GM18861 (cell line): ENCODE data around the gene IDH3A.

Source experiments
- ATAC-seq: cut with Tn5 transposase; IDR thresholded peaks from one replicate; pipeline ENCODE4 v1.9.1; 2021; ENCODE audit not compliant: unreplicated experiment

IDH3A gene

GRCh38 chr15:78164010-78164409 lies 14.8 kb downstream of the IDH3A start:
- no peak for ATAC-seq

GRCh38 chr15:78167227-78167888 lies 18.2 kb downstream of the IDH3A start:
- ATAC-seq, result peak; percentile 67

DNA sequence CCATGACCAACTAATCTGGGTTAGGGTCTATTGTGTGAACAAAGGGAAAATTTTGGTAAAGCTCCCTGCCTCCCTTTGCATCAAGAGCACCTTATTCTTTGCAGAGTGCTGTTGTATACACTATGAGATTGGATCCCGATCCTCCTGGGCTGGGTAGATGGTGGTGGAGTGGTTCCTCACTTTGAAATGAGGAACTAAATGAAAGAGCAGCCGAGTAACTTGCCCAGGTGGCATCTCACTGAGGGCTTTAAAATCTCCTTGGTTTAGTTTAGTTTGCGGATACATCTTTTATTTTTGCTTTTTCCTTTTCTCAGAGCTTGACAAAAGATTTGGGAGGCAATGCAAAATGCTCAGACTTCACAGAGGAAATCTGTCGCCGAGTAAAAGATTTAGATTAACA lies 19.4 kb downstream of the IDH3A start:
- ATAC-seq, result no peak

GRCh38 chr15:78170848-78171773 lies 21.9 kb downstream of the IDH3A start:
- ATAC-seq, result peak; percentile 59

- no peak for ATAC-seq
These were observed 22.8 kb downstream of the IDH3A start for GRCh38 chr15:78171864-78172472.

DNA sequence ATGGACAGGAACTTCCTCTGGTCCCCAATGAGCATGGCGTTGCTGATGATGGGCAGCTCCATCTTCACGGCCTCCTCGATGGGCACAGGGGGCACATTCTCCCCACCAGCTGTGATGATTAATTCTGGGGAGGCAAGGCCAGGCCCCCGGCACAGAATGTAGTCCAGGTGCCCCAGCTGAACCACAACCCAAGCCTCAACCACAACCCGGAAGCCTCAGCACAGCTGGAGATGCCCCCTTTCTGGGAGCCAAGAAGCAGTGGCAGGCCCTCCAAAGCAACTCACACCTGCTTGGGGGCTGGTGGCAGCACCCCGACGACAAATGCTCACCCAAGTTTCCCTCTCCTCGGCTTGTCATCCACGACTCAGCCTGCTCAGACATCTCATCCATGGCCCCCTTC lies 25.2 kb downstream of the IDH3A start:
- no peak for ATAC-seq

- ATAC-seq, result no peak
These were observed 26.2 kb downstream of the IDH3A start for GRCh38 chr15:78175330-78175729.

GRCh38 chr15:78177447-78177873 lies 28.3 kb downstream of the IDH3A start:
- no peak for ATAC-seq

DNA sequence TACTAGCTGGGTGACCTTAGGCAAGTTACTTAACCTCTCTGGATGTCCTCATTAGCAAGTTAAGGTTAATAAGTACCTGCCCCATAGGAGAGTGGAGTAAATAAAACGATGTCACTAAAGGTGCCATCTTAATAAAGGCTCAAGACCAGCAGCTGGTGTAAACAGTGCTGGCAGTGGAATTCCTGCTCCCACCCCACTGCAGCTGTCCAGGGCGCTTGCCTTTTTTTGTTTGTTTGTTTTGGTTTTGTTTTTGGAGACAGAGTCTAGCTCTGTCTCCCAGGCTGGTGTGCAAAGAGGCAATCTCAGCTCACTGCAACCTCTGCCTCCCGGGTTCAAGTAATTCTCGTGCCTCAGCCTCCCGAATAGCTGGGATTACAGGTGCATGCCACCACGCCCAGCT lies 28.9 kb downstream of the IDH3A start:
- ATAC-seq, result no peak

GRCh38 chr15:78179286-78179840 lies 30.2 kb downstream of the IDH3A start:
- no peak for ATAC-seq

DNA sequence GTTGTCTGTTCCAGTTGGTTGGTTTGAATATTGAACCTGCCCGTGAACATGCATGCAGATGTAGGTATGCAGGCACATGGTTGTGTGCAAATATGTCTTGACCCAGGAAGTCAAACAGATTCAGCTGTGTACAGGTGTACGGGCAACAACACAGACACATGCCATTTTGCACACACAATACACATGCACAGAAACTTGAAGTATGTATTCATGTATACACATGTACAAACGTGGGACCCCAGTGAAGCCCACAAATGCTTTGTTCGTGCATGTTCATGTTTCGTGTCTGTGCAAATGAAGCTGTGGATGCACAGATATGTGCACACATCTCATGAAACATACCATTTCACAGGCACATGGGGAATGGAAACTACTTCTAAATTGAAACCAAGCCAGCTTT lies 30.7 kb downstream of the IDH3A start:
- no peak for ATAC-seq

- ATAC-seq, result no peak
These were observed 33.2 kb downstream of the IDH3A start for GRCh38 chr15:78182336-78182700.

DNA sequence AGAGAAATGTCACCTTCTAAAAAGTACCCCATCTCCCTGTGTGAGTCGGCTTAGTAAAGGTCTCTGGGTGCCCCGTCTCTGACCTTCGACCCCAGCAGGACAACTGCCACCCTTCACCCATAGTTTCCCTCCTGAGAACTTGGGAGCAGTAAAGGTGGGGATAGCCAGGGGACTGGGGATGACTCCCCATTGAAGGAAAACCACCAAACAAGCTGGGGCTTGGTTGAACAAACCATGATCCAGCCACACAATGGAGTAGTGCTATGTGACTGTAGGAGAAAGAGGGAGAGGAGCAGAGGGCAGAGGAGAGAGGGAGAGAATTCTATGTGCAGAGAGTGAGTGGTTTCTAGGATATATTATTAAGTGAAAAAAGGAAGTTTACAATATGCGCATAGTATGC lies 33.7 kb downstream of the IDH3A start:
- no peak for ATAC-seq

DNA sequence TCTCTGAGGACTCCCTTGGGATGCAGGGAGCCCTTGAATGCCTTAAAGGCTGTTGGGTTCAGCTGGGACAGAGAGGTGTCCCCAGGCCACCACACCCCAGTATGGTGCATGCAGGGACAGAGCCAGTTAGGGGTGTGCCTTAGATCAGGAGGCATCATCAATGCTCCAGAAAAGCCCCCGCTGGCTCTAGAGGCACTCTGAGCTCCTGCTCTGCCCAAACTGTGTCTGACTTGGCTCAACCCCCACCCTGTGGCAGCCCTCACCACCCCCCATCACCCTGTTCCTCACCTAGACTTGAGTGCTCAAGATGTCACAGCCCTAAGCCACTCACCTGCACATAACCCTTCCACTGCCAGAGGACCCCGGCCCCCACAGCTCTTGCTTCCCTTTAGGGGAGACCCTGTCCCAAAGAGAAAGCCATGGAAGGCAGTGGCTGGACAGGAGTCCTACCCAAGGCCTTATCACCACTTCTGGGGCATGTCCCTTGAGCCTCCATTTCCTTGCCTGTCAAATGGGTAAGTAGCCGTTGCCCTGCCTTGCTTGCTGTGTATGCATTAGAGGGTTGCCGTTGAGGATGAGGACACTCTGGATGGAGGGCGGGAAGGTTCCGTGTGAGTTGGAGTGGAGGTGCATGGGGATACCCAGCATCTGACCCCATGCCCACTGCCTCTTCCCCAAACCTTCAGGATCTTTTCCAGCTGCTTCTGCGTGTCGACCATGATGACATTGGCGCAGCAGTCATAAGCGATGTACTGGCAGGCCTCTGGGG lies 43.8 kb downstream of the IDH3A start:
- no peak for ATAC-seq

GRCh38 chr15:78193731-78194567 lies 44.8 kb downstream of the IDH3A start:
- no peak for ATAC-seq

DNA sequence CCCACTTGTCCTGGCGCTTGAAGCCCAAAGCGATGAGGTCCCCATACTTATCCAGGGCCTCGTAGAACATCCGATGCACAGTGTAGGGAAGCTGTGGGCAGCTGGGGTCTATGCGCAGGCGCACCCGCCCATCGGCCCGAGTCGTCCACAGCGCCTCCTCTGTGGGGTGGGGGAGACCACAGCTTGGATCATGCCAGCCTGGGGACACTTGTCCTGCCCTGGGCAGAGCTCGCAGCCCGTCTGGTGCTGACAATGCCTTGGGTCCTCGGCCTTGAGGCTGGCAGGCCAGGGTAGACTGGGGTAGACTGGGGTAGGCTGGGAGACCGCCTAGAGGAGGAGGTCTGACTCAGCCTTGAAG lies 45.4 kb downstream of the IDH3A start:
- ATAC-seq, result no peak

DNA sequence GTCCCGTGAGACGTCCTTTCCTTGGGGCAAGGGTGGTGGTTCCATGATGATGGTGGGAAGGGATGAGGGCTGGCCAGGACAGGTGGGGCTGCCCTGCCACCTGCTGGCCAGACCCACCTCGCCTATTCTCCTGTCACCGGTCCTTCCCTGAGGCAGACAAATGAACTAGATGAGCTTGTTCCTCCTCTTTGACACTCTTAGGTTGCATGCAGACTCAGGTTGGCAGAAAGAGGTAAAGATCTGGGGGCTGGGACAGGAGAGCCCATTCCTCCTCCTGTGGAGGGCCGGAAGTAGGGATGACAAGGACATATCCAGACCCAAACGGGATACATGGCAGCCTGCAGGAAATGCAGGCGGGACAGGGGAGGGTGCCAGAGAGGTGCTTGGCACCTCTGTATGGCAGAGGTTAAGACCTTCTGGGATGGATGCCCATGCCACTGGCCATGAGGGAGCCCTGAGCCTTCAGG lies 46.6 kb downstream of the IDH3A start:
- ATAC-seq, result no peak

GRCh38 chr15:78197632-78198031 lies 48.5 kb downstream of the IDH3A start:
- no peak for ATAC-seq

- ATAC-seq, result no peak
These were observed 51.2 kb downstream of the IDH3A start for GRCh38 chr15:78200276-78200930.
